GM23338 (cell line): Measurements from ENCODE around the gene TBCD. TPM values are rescaled to one million over a fixed set of nuclear protein-coding genes. Genes with fewer than 3 reads are reported as not detected.

Experiments used
- ATAC-seq: fragments of 200-7000 bp; cut with Tn5 transposase; 3 replicates; pipeline ENCODE4 v1.9.1; 2020
- DNase-seq: peaks from one replicate; pipeline ENCODE4 v3.0.0-alpha.2; 2015; ENCODE audit warnings: low spot score
- H2AFZ ChIP-seq: fragments of 200-600 bp; sonication (generic); 2 replicates; pipeline ENCODE4 v1.8.0; 2016; ENCODE audit warnings: antibody characterized with exemption, mild to moderate bottlenecking, moderate library complexity
- H3F3A ChIP-seq: fragments of 200-600 bp; sonication (generic); replicated peaks from 2 replicates; pipeline ENCODE4 v1.8.0; 2017; ENCODE audit warnings: antibody characterized with exemption, mixed run types, low read depth
- H3K27ac ChIP-seq: fragments of 200-600 bp; sonication (generic); 2 replicates; pipeline ENCODE4 v1.6.1; 2016; ENCODE audit warnings: low read depth
- H3K27me3 ChIP-seq: fragments of 200-600 bp; sonication (generic); 2 replicates; pipeline ENCODE4 v1.8.0; 2016; ENCODE audit warnings: mild to moderate bottlenecking, mixed run types, moderate library complexity; ENCODE audit not compliant: insufficient read depth
- H3K36me3 ChIP-seq: fragments of 200-600 bp; sonication (generic); 2 replicates; pipeline ENCODE4 v1.8.0; 2016; ENCODE audit warnings: mild to moderate bottlenecking; ENCODE audit not compliant: insufficient read depth
- H3K4me1 ChIP-seq: fragments of 200-600 bp; sonication (generic); 2 replicates; pipeline ENCODE4 v1.8.0; 2016; ENCODE audit warnings: mild to moderate bottlenecking, moderate library complexity; ENCODE audit not compliant: insufficient read depth
- H3K4me2 ChIP-seq: fragments of 200-600 bp; sonication (generic); 2 replicates; pipeline ENCODE4 v1.7.1; 2017; ENCODE audit warnings: mixed run types
- H3K4me3 ChIP-seq: fragments of 200-600 bp; sonication (generic); 2 replicates; pipeline ENCODE4 v1.6.1; 2016; ENCODE audit warnings: mixed run types
- H3K79me2 ChIP-seq: fragments of 200-600 bp; sonication (generic); replicated peaks from 2 replicates; pipeline ENCODE4 v1.8.0; 2017; ENCODE audit warnings: mild to moderate bottlenecking; ENCODE audit not compliant: insufficient read depth
- H3K9me2 ChIP-seq: fragments of 200-600 bp; sonication (generic); 2 replicates; pipeline ENCODE4 v1.8.0; 2017; ENCODE audit not compliant: insufficient read depth
- H4K20me1 ChIP-seq: fragments of 200-600 bp; sonication (generic); replicated peaks from 2 replicates; pipeline ENCODE4 v1.8.0; 2017; ENCODE audit warnings: mild to moderate bottlenecking; ENCODE audit not compliant: insufficient read depth
- H3K27ac Mint-ChIP-seq: 2 replicates; pipeline ENCODE4 v1.8.0; 2020; ENCODE audit warnings: inconsistent platforms, mild to moderate bottlenecking, moderate library complexity, mixed read lengths
- H3K27me3 Mint-ChIP-seq: 3 replicates; pipeline ENCODE4 v1.8.0; 2022; ENCODE audit warnings: low read depth, mild to moderate bottlenecking, moderate library complexity, mixed read lengths, inconsistent platforms; ENCODE audit not compliant: insufficient read depth, poor library complexity
- H3K36me3 Mint-ChIP-seq: 3 replicates; pipeline ENCODE4 v1.8.0; 2021; ENCODE audit warnings: low read depth, mild to moderate bottlenecking, inconsistent platforms, moderate library complexity, mixed read lengths
- H3K4me1 Mint-ChIP-seq: 3 replicates; pipeline ENCODE4 v1.8.0; 2020; ENCODE audit warnings: mild to moderate bottlenecking, inconsistent platforms, mixed read lengths
- H3K4me3 Mint-ChIP-seq: 3 replicates; pipeline ENCODE4 v1.8.0; 2021; ENCODE audit warnings: moderate library complexity, mild to moderate bottlenecking, inconsistent platforms, mixed read lengths
- H3K9me3 Mint-ChIP-seq: 3 replicates; pipeline ENCODE4 v1.8.0; 2020; ENCODE audit warnings: moderate library complexity, mild to moderate bottlenecking, inconsistent platforms, mixed read lengths
- CREB1 ChIP-seq: fragments of 250-450 bp; sonication (Bioruptor Pico); IDR thresholded peaks from 2 replicates; pipeline ENCODE4 v1.5.0; 2020; ENCODE audit warnings: low read depth, mild to moderate bottlenecking, moderate library complexity
- CTCF ChIP-seq, 2 experiments: fragments of 200-600 bp in 1 of 2; sonication (generic) in 1 of 2; conservative IDR thresholded peaks; 2 replicates each; pipeline versions ENCODE4 v1.5.1 to v1.6.1; 2016 to 2017; ENCODE audit warnings: antibody characterized with exemption in 2 of 2, low read depth in 2 of 2, mild to moderate bottlenecking in 2 of 2, moderate library complexity in 1 of 2
- EZH2 ChIP-seq: fragments of 200-600 bp; sonication (generic); IDR thresholded peaks from one replicate; pipeline ENCODE4 v1.8.0; 2017; ENCODE audit warnings: antibody characterized with exemption, mild to moderate bottlenecking, low read depth; ENCODE audit not compliant: unreplicated experiment
- EZH2phosphoT487 ChIP-seq: fragments of 200-600 bp; sonication (generic); IDR thresholded peaks from one replicate; pipeline ENCODE4 v1.8.1; 2018; ENCODE audit warnings: antibody characterized with exemption; ENCODE audit not compliant: unreplicated experiment
- JUNB ChIP-seq: IDR thresholded peaks from one replicate; pipeline ENCODE4 v1.6.1; 2016; ENCODE audit warnings: antibody characterized with exemption; ENCODE audit not compliant: unreplicated experiment
- POLR2AphosphoS5 ChIP-seq: IDR thresholded peaks from 2 replicates; pipeline ENCODE4 v1.6.1; 2016; ENCODE audit warnings: antibody characterized with exemption, low read depth
- REST ChIP-seq: IDR thresholded peaks from one replicate; pipeline ENCODE4 v1.6.1; 2018; ENCODE audit warnings: antibody characterized with exemption; ENCODE audit not compliant: unreplicated experiment
- STAT1 ChIP-seq: IDR thresholded peaks from one replicate; pipeline ENCODE4 v1.6.1; 2016; ENCODE audit warnings: antibody characterized with exemption; ENCODE audit not compliant: unreplicated experiment
- ZNF114 ChIP-seq: fragments of 250-450 bp; sonication (Bioruptor Pico); IDR thresholded peaks from 2 replicates; pipeline ENCODE4 v1.5.0; 2020; ENCODE audit warnings: mild to moderate bottlenecking, moderate library complexity
- ZNF331 ChIP-seq: fragments of 250-450 bp; sonication (Bioruptor Pico); IDR thresholded peaks from 2 replicates; pipeline ENCODE4 v1.5.0; 2020; ENCODE audit warnings: low read depth, mild to moderate bottlenecking, moderate library complexity
- polyA plus RNA-seq: library from polyadenylated mRNA; unstranded; fragments of >200 nt; fragmentation: Nextera tagmentation; extraction: Ambion mirVana; gene quantifications from 2 replicates; pipeline ENCODE4 v1.2.1, GENCODE V29; 2016
- total RNA-seq: library from RNA; depleted of rRNA; stranded (reverse); fragments of >200 nt; shearing (Covaris generic); gene quantifications from 2 replicates; pipeline ENCODE4 v1.2.3, GENCODE V29; 2014

The TBCD gene
- total and polyA plus RNA-seq, 2 experiments from 2014 or later = 75.0 to 116 TPM

GRCh38 chr17:82734987-82735866 is 16.6 kb upstream of the TBCD start, which contains the start of gene FN3K:
Gene FN3K (plus strand): TSS chr17:82735615. CDS start chr17:82735637, 22 bp downstream.
- peaks cover 18% of the 10 kb centered on the region for H3K27me3 Mint-ChIP-seq
- Histone ChIP-seq H3K4me1 (no peaks in the 10 kb centered on the region), H3K4me2 (peak within 1 kb of the TSS; percentile 82), H3K9me2 (0 out of 2 replicates have a peak, but pooled peaks cover 2% of the 10 kb centered on the region), H3F3A (0 out of 2 replicates have a peak, but pooled peaks cover 4% of the 10 kb centered on the region), H3K36me3 (peaks cover under 1% of the 10 kb centered on the region; the same call in 1 of the 2 replicates), H3K79me2 (no peaks in the 10 kb centered on the region), H2AFZ (peak within 1 kb of the TSS; percentile 95), H3K4me3 (peak within 1 kb of the TSS; percentile 64), H4K20me1 (no peaks in the 10 kb centered on the region), H3K27ac (no peak within 1 kb of the TSS), H3K27me3 (peaks cover 4% of the 10 kb centered on the region; the same call in 1 of the 2 replicates)
- H3K9me3 Mint-ChIP-seq = peaks cover 7% of the 10 kb centered on the region; the same call in 2 of the 3 replicates
- no peak within 1 kb of the TSS for H3K27ac Mint-ChIP-seq
- peaks cover 24% of the 10 kb centered on the region for H3K36me3 Mint-ChIP-seq
- no peak for TF ChIP-seq ZNF331 (CRISPR knock-in tag)
- no peak for TF ChIP-seq REST
- TF ChIP-seq CREB1 (CRISPR knock-in tag) = peak; percentile 80
- TF ChIP-seq POLR2AphosphoS5 = peak; percentile 49
- peak; percentile 80 for DNase-seq
- H3K4me1 Mint-ChIP-seq = 0 out of 3 replicates have a peak, but pooled peaks cover 4% of the 10 kb centered on the region
- peak within 1 kb of the TSS; percentile 68 for H3K4me3 Mint-ChIP-seq
- peak; percentile 86 for ATAC-seq

GRCh38 chr17:82736511-82737185 is 15.2 kb upstream of the TBCD start:
- Histone ChIP-seq H3K36me3 (peaks cover 15% of the 10 kb centered on the region), H3F3A (0 out of 2 replicates have a peak, but pooled peaks cover 4% of the 10 kb centered on the region), H4K20me1 (no peaks in the 10 kb centered on the region), H2AFZ (no peak overlapping the region), H3K9me2 (0 out of 2 replicates have a peak, but pooled peaks cover 4% of the 10 kb centered on the region), H3K4me3 (peak overlapping the region; percentile 64), H3K4me1 (no peaks in the 10 kb centered on the region), H3K4me2 (peak overlapping the region; percentile 82), H3K27ac (no peak overlapping the region), H3K79me2 (no peaks in the 10 kb centered on the region), H3K27me3 (peaks cover 4% of the 10 kb centered on the region; the same call in 1 of the 2 replicates)
- DNase-seq = no peak
- peaks cover 20% of the 10 kb centered on the region for H3K9me3 Mint-ChIP-seq
- H3K4me1 Mint-ChIP-seq = 0 out of 3 replicates have a peak, but pooled peaks cover 4% of the 10 kb centered on the region
- peaks cover 18% of the 10 kb centered on the region for H3K27me3 Mint-ChIP-seq
- H3K4me3 Mint-ChIP-seq = peak overlapping the region; percentile 67
- no peak for ATAC-seq
- H3K36me3 Mint-ChIP-seq = peaks cover 38% of the 10 kb centered on the region
- no peak overlapping the region for H3K27ac Mint-ChIP-seq
- TF ChIP-seq REST (no peak), ZNF114 (CRISPR knock-in tag) (no peak), JUNB (no peak), CTCF (conservative IDR thresholded peaks at IDR 0.05; ENCODE audit: low read depth in 2 of 2) (no peak), STAT1 (no peak), EZH2phosphoT487 (no peak), CREB1 (CRISPR knock-in tag) (no peak), POLR2AphosphoS5 (no peak), ZNF331 (CRISPR knock-in tag) (no peak), EZH2 (no peak)
